HepG2 (cell line): Measurements from ENCODE around the gene GAS6. TPM values are rescaled to one million over a fixed set of nuclear protein-coding genes. Genes with fewer than 3 reads are reported as not detected.

Experiments used
- BORCS8-MEF2B ChIP-seq: sonication (generic); formaldehyde crosslinking; IDR thresholded peaks from 2 replicates; pipeline ENCODE4 v1.8.0; 2022; ENCODE audit warnings: mild to moderate bottlenecking, missing genetic modification reagents
- CENPBD1 ChIP-seq: sonication (generic); formaldehyde crosslinking; IDR thresholded peaks from 2 replicates; pipeline ENCODE4 v1.8.0; 2022; ENCODE audit warnings: missing genetic modification reagents, low read depth, mild to moderate bottlenecking, borderline replicate concordance
- DMAP1 ChIP-seq: IDR thresholded peaks from 2 replicates; pipeline ENCODE4 v1.6.1; 2016
- ERF ChIP-seq: IDR thresholded peaks from 2 replicates; pipeline ENCODE4 v1.6.1; 2018; ENCODE audit warnings: missing biosample characterization, missing genetic modification reagents
- GABPA ChIP-seq, 2 experiments: IDR thresholded peaks; 2 replicates each; pipeline ENCODE4 v1.6.1; 2011 to 2016; ENCODE audit warnings: low read depth in 2 of 2, low read length in 1 of 2, missing biosample characterization in 1 of 2, missing genetic modification characterization in 1 of 2
- GABPB1 ChIP-seq: IDR thresholded peaks from 2 replicates; pipeline ENCODE4 v1.6.1; 2016; ENCODE audit warnings: mild to moderate bottlenecking, missing genetic modification reagents, moderate library complexity, missing compliant biosample characterization
- IRX3 ChIP-seq: sonication (generic); formaldehyde crosslinking; IDR thresholded peaks from 2 replicates; pipeline ENCODE4 v1.8.1; 2023; ENCODE audit warnings: mild to moderate bottlenecking, low read depth, missing genetic modification reagents, borderline replicate concordance
- MAX ChIP-seq: IDR thresholded peaks from 2 replicates; pipeline ENCODE4 v1.6.1; 2012; ENCODE audit warnings: inconsistent platforms
- MIXL1 ChIP-seq: IDR thresholded peaks from 2 replicates; pipeline ENCODE4 v1.6.1; 2016
- NFKBIZ ChIP-seq: IDR thresholded peaks from 2 replicates; pipeline ENCODE4 v1.6.1; 2018; ENCODE audit warnings: missing genetic modification reagents, missing compliant biosample characterization
- NFYB ChIP-seq: sonication (generic); formaldehyde crosslinking; IDR thresholded peaks from 2 replicates; pipeline ENCODE4 v1.4.0; 2020; ENCODE audit warnings: missing genetic modification reagents
- RBAK ChIP-seq: sonication (generic); formaldehyde crosslinking; IDR thresholded peaks from 2 replicates; pipeline ENCODE4 v1.5.1; 2020; ENCODE audit warnings: mild to moderate bottlenecking, missing genetic modification reagents
- SCMH1 ChIP-seq: sonication (generic); formaldehyde crosslinking; IDR thresholded peaks from 2 replicates; pipeline ENCODE4 v1.9.0; 2021; ENCODE audit warnings: missing genetic modification reagents, mild to moderate bottlenecking, borderline replicate concordance
- SMAD1 ChIP-seq: sonication (generic); formaldehyde crosslinking; IDR thresholded peaks from 2 replicates; pipeline ENCODE4 v1.4.0; 2020; ENCODE audit warnings: missing genetic modification reagents, low read depth, mild to moderate bottlenecking, borderline replicate concordance
- STAG1 ChIP-seq: sonication (generic); formaldehyde crosslinking; IDR thresholded peaks from 2 replicates; pipeline ENCODE4 v1.4.0; 2020; ENCODE audit warnings: missing genetic modification reagents
- ZNF512B ChIP-seq: sonication (generic); formaldehyde crosslinking; IDR thresholded peaks from 2 replicates; pipeline ENCODE4 v1.5.1; 2020; ENCODE audit warnings: missing genetic modification reagents, mild to moderate bottlenecking, borderline replicate concordance
- ZNF629 ChIP-seq: sonication (generic); formaldehyde crosslinking; conservative IDR thresholded peaks from 2 replicates; pipeline ENCODE4 v1.5.0; 2020; ENCODE audit warnings: missing genetic modification reagents
- ZSCAN30 ChIP-seq: sonication (generic); formaldehyde crosslinking; IDR thresholded peaks from 2 replicates; pipeline ENCODE4 v1.5.0; 2020; ENCODE audit warnings: mild to moderate bottlenecking, missing genetic modification reagents
- polyA plus RNA-seq, 8 experiments: library from polyadenylated mRNA; depleted of rRNA in 3 of 8; stranded (reverse) in 7 of 8; unstranded in 1 of 8; fragments of >200 nt; fragmentation: Illumina TruSeq in 4 of 8; extraction: Trizol in 4 of 8; gene quantifications; 2 replicates each; pipeline versions ENCODE4 v1.2.1 to v1.2.3, GENCODE V29; 2011 to 2016; ENCODE audit warnings: low read depth in 4 of 8, missing spikeins in 1 of 8, mixed read lengths in 1 of 8; ENCODE audit not compliant: insufficient read depth in 1 of 8
- total RNA-seq, 5 experiments: library from RNA; depleted of rRNA; stranded (reverse); fragments of >200 nt; fragmentation: Illumina TruSeq; extraction: Trizol; gene quantifications; 2 replicates each; pipeline ENCODE4 v1.2.3, GENCODE V29; 2016; ENCODE audit warnings: low read depth in 1 of 5
- TF ChIP-seq, protein P1 (sequence below): IDR thresholded peaks from 2 replicates; pipeline ENCODE4 v1.6.1; 2016; ENCODE audit warnings: control low read depth
- TF ChIP-seq, protein P2 (sequence below): sonication (generic); formaldehyde crosslinking; IDR thresholded peaks from 2 replicates; pipeline ENCODE4 v1.4.0; 2020; ENCODE audit warnings: missing genetic modification reagents

The GAS6 gene
- total and polyA plus RNA-seq, 2 of the 13 experiments (the other 11 are each of a cell fraction or from before 2014, with no cell fraction given), result 0.09 to 0.24 TPM

DNA sequence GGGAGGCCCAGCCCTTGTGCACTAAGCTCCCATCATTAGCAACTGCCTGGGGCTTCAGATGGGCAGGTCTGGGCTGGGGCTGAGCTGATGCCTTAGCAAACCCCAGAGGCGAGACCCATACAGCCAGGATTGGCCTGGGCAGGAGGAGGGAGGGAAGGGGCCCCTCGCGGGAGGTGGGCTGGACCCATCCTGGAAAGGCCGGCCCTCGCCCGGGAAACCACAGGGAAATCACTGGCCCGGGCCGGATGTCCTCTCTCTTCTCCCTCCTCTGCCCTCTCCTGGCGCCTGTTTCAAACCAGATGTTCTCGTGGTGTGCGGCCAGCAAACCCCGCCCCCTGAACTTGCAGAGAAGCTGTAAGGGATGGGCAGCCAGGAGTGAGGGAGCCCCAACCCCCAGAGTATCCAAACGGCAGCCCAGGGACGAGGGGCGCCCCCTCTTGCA is 61.8 kb downstream of the GAS6 start (continued):
- TF ChIP-seq, protein P1, sequence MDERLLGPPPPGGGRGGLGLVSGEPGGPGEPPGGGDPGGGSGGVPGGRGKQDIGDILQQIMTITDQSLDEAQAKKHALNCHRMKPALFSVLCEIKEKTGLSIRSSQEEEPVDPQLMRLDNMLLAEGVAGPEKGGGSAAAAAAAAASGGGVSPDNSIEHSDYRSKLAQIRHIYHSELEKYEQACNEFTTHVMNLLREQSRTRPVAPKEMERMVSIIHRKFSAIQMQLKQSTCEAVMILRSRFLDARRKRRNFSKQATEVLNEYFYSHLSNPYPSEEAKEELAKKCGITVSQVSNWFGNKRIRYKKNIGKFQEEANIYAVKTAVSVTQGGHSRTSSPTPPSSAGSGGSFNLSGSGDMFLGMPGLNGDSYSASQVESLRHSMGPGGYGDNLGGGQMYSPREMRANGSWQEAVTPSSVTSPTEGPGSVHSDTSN (CRISPR knock-in tag), result no peak
- TF ChIP-seq STAG1, result peak; percentile 18; the same call in 1 of the 2 replicates
- TF ChIP-seq GABPA (IDR thresholded peaks at IDR 0.05; ENCODE audit: low read depth, low read length), result peak; percentile 15; the same call in 1 of the 2 replicates
- TF ChIP-seq GABPA (CRISPR knock-in tag; IDR thresholded peaks at IDR 0.05; ENCODE audit: low read depth), result peak; percentile 41; the same call in 1 of the 2 replicates
- no peak for TF ChIP-seq NFKBIZ (CRISPR knock-in tag)
- no peak for TF ChIP-seq MIXL1
- TF ChIP-seq ZNF629, result no peak
- no peak for TF ChIP-seq SMAD1 (CRISPR knock-in tag)
- TF ChIP-seq IRX3, result no peak
- peak; percentile 69 for TF ChIP-seq GABPB1 (CRISPR knock-in tag)
- TF ChIP-seq ZNF512B (CRISPR knock-in tag), result no peak
- no peak for TF ChIP-seq BORCS8-MEF2B
- no peak for TF ChIP-seq RBAK
- TF ChIP-seq NFYB, result no peak
- TF ChIP-seq, protein P2, sequence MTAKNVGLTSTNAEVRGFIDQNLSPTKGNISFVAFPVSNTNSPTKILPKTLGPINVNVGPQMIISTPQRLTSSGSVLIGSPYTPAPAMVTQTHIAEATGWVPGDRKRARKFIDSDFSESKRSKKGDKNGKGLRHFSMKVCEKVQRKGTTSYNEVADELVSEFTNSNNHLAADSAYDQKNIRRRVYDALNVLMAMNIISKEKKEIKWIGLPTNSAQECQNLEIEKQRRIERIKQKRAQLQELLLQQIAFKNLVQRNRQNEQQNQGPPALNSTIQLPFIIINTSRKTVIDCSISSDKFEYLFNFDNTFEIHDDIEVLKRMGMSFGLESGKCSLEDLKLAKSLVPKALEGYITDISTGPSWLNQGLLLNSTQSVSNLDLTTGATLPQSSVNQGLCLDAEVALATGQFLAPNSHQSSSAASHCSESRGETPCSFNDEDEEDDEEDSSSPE (CRISPR knock-in tag), result peak; percentile 42; the same call in 1 of the 2 replicates
- TF ChIP-seq SCMH1 (CRISPR knock-in tag), result no peak
- TF ChIP-seq MAX, result peak; percentile 43; the same call in 1 of the 2 replicates
- no peak for TF ChIP-seq DMAP1 (CRISPR knock-in tag)
- no peak for TF ChIP-seq CENPBD1 (CRISPR knock-in tag)
- TF ChIP-seq ZSCAN30 (CRISPR knock-in tag), result no peak
- TF ChIP-seq ERF (CRISPR knock-in tag), result no peak
- TF ChIP-seq, all 625 proteins: peak for 6
